ENCODE data around the gene OGA.

The OGA gene

DNA sequence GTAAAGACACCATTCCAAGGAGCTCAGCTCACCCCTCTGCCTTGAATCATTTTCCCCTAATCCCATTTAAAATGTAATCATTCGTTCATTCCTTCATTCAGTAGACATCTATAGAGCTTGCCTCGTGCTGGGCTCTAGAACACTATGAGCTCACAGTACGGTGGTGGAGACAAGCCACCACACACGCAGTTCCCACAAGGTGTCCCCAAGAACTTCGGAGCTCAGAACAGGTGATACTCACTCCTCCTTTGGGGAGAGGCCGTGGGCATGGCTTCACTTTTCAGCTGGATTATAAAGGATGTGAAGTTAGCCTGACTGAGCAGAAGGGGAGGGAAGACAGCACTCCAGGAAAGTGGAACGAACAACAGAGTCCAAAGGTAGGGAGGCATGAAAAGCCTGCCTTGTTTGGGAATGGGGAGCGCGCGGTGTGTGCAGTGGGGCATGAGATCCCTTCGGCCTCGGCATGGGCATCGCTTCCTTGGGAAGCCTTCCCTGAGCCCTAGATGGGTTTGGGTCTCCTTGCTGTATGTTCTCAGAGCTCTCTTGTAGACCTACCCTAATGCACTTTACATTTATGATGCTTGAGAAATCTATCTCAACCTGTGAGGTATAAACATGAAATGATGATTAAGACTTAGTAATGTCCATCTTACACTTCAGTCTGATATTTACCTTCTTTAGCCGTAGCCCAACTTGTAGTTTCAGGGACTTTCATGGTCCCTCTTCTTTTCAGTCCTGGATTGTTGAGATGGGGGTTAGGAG, 809 bp upstream of the OGA start:
- H3K4me3 ChIP-seq (ENCODE audit: low read depth, low read length) = peak overlapping the region; percentile 59
- TF ChIP-seq, protein P1, sequence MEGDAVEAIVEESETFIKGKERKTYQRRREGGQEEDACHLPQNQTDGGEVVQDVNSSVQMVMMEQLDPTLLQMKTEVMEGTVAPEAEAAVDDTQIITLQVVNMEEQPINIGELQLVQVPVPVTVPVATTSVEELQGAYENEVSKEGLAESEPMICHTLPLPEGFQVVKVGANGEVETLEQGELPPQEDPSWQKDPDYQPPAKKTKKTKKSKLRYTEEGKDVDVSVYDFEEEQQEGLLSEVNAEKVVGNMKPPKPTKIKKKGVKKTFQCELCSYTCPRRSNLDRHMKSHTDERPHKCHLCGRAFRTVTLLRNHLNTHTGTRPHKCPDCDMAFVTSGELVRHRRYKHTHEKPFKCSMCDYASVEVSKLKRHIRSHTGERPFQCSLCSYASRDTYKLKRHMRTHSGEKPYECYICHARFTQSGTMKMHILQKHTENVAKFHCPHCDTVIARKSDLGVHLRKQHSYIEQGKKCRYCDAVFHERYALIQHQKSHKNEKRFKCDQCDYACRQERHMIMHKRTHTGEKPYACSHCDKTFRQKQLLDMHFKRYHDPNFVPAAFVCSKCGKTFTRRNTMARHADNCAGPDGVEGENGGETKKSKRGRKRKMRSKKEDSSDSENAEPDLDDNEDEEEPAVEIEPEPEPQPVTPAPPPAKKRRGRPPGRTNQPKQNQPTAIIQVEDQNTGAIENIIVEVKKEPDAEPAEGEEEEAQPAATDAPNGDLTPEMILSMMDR (conservative IDR thresholded peaks at IDR 0.05; ENCODE audit: low read depth, low read length) = no peak
- no peak for DNase-seq (ENCODE audit: low read depth)

GRCh38 chr10:101817337-101818118, 716 bp downstream of the OGA start:
- H3K4me3 ChIP-seq (ENCODE audit: low read depth, low read length) = peak overlapping the region; percentile 96
- TF ChIP-seq, protein P1 (conservative IDR thresholded peaks at IDR 0.05; ENCODE audit: low read depth, low read length) = no peak
- DNase-seq (ENCODE audit: low read depth) = peak; percentile 98

- peak overlapping the region; percentile 96 for H3K4me3 ChIP-seq (ENCODE audit: low read depth, low read length)
- TF ChIP-seq, protein P1 (conservative IDR thresholded peaks at IDR 0.05; ENCODE audit: low read depth, low read length) = no peak
- no peak for DNase-seq (ENCODE audit: low read depth)
Observed at GRCh38 chr10:101816913-101817336, 1.3 kb downstream of the OGA start.

DNA sequence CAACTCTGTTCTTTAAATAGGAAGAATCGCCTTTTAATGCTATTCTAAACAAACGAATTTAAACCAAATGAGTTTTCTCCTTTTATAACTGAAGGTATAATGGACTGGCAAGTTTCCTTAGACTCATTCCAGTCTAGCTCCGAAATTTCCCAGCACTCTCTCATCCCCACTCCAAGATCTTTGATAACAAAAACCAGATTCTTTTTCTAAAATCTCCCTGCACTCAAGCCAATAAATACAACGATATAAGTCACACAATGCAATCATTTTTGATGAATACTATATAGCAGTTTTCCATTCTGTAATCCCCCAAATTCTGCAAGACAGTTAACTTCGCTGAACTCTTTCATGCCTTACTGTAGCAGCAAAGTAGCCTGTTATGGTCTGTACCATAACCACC, 1.9 kb downstream of the OGA start:
- TF ChIP-seq, protein P1 (conservative IDR thresholded peaks at IDR 0.05; ENCODE audit: low read depth, low read length) = no peak
- peak overlapping the region; percentile 96 for H3K4me3 ChIP-seq (ENCODE audit: low read depth, low read length)
- DNase-seq (ENCODE audit: low read depth) = no peak

- H3K4me3 ChIP-seq (ENCODE audit: low read depth, low read length) = peak overlapping the region; percentile 96
- no peak for DNase-seq (ENCODE audit: low read depth)
- TF ChIP-seq, protein P1 (conservative IDR thresholded peaks at IDR 0.05; ENCODE audit: low read depth, low read length) = no peak
Observed at GRCh38 chr10:101814466-101815071, 3.7 kb downstream of the OGA start.

GRCh38 chr10:101812606-101813005, 5.6 kb downstream of the OGA start:
- H3K4me3 ChIP-seq (ENCODE audit: low read depth, low read length) = no peak overlapping the region
- no peak for DNase-seq (ENCODE audit: low read depth)
- TF ChIP-seq, protein P1 (conservative IDR thresholded peaks at IDR 0.05; ENCODE audit: low read depth, low read length) = no peak

Data from choroid plexus epithelial cell (primary cell).